Common myeloid progenitor, CD34-positive (primary cell): ENCODE data around the gene ARSG.
"Not testable (repeated sequence)": the region's sequence is repeated elsewhere in the genome, so short reads cannot be mapped to it uniquely, and the experiment has no call there.

ENCODE experiments used
- CTCF ChIA-PET: fragments of 350-600 bp; sonication (Branson Sonifier 250); formaldehyde crosslinking; loops from one replicate; lab custom pipeline; 2021; ENCODE audit warnings: antibody characterized with exemption; lab: Charles Lee
- POLR2A ChIA-PET: fragments of 350-600 bp; sonication (Branson Sonifier 250); formaldehyde crosslinking; loops from one replicate; lab custom pipeline; 2021; ENCODE audit warnings: antibody characterized with exemption; lab: Charles Lee
- DNase-seq, 3 donors: peaks; one replicate each; pipeline versions ENCODE4 v3.0.0 to v3.0.0-alpha.2; 2013
- H3K27ac ChIP-seq, 2 experiments: 1 replicate in 1 of 2; 2 replicates in 1 of 2; pipeline ENCODE4 v1.7.0; 2013; ENCODE audit warnings: inconsistent platforms in 2 of 2, low read length in 2 of 2, mild to moderate bottlenecking in 2 of 2, low read depth in 1 of 2, moderate library complexity in 1 of 2; ENCODE audit not compliant: severe bottlenecking in 2 of 2, insufficient read depth in 1 of 2, poor library complexity in 1 of 2
- H3K27me3 ChIP-seq, 5 experiments: replicated peaks in 2 of 5; 1 replicate in 3 of 5; 2 replicates in 2 of 5; pipeline versions ENCODE4 v1.6.1 to v1.7.0; 2013; ENCODE audit warnings: low read length in 4 of 5, mild to moderate bottlenecking in 2 of 5, moderate library complexity in 2 of 5, inconsistent platforms in 1 of 5; ENCODE audit not compliant: insufficient read depth in 5 of 5, control insufficient read depth in 4 of 5
- H3K36me3 ChIP-seq, 4 experiments: 1 replicate in 2 of 4; 2 replicates in 2 of 4; pipeline versions ENCODE4 v1.6.1 to v1.7.0; 2013; ENCODE audit warnings: low read length in 3 of 4, control low read depth in 1 of 4, mild to moderate bottlenecking in 1 of 4; ENCODE audit not compliant: control insufficient read depth in 4 of 4, insufficient read depth in 4 of 4
- H3K4me1 ChIP-seq, 4 experiments: 1 replicate in 3 of 4; 2 replicates in 1 of 4; pipeline versions ENCODE4 v1.6.1 to v1.7.1; 2013; ENCODE audit warnings: low read length in 3 of 4, mild to moderate bottlenecking in 3 of 4, control low read depth in 1 of 4, inconsistent platforms in 1 of 4, moderate library complexity in 1 of 4; ENCODE audit not compliant: control insufficient read depth in 4 of 4, insufficient read depth in 4 of 4; ENCODE audit errors: control extremely low read depth in 1 of 4
- H3K4me3 ChIP-seq, 7 experiments: 1 replicate in 4 of 7; 2 replicates in 3 of 7; pipeline versions ENCODE4 v1.5.1 to v1.7.0; 2013; ENCODE audit warnings: mild to moderate bottlenecking in 7 of 7, low read length in 6 of 7, moderate library complexity in 6 of 7, inconsistent platforms in 2 of 7, low read depth in 2 of 7, control low read depth in 1 of 7; ENCODE audit not compliant: insufficient read depth in 4 of 7, control insufficient read depth in 1 of 7; ENCODE audit errors: extremely low read depth in 1 of 7
- H3K9me3 ChIP-seq, 5 experiments: 1 replicate in 4 of 5; 2 replicates in 1 of 5; pipeline versions ENCODE4 v1.6.1 to v1.7.1; 2013; ENCODE audit warnings: low read length in 4 of 5, mild to moderate bottlenecking in 2 of 5, inconsistent platforms in 1 of 5, low read depth in 1 of 5, moderate library complexity in 1 of 5; ENCODE audit not compliant: control insufficient read depth in 4 of 5, insufficient read depth in 2 of 5; ENCODE audit errors: control extremely low read depth in 1 of 5
- WGBS: methylation state at CpG from one replicate; pipeline ENCODE4 v1.1.5; 2013; ENCODE audit not compliant: insufficient coverage; 5-methylcytosine and 5-hydroxymethylcytosine counted together

The ARSG gene

DNA sequence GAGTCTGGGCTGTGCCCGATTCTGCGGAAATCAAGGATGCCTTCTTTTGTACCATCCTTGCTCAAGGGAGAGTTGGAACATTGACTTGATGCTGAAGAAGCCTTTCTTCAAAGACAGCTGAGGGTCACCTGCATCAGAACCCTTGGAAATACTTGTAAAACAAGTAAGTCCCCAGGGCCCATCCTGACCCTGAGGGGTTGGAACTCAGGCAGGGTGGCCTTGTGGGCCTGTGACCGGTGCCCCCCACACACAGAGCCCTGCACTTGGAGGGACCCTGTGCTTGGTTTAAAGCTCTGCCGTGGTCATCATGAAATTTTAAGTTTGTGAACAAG, 109.1 kb downstream of the ARSG start:
- Histone ChIP-seq H3K27me3 (peaks cover 0 to 2% (median 0%) of the 10 kb centered on the region in 5 experiments), H3K36me3 (no peaks in the 10 kb centered on the region), H3K9me3 (peaks cover 0 to 1% (median under 1%) of the 10 kb centered on the region in 5 experiments), H3K27ac (no peak overlapping the region), H3K4me3 (no peak overlapping the region), H3K4me1 (peaks cover 0 to 14% (median 6%) of the 10 kb centered on the region in 4 experiments)
- no peak for DNase-seq
- WGBS = 96% methylated on average over 3 of the region's 4 CpGs
- POLR2A ChIA-PET = no interaction called here
- CTCF ChIA-PET = interaction anchor here (0.7 to 6.7 kb wide), 5 partner anchors 46 to 137 kb away, joined by 3 to 49 read pairs (median 4); no protein-coding TSS in a partner anchor

GRCh38 chr17:68401288-68401687, 110.0 kb downstream of the ARSG start:
- 92% methylated on average over 7 of the region's 7 CpGs for WGBS
- Histone ChIP-seq H3K9me3 (peaks cover 0 to 2% (median 0%) of the 10 kb centered on the region in 5 experiments), H3K36me3 (no peaks in the 10 kb centered on the region), H3K4me1 (peaks cover 0 to 14% (median 6%) of the 10 kb centered on the region in 4 experiments), H3K27ac (no peak overlapping the region), H3K27me3 (peaks cover 0 to 2% (median 0%) of the 10 kb centered on the region in 5 experiments), H3K4me3 (no peak overlapping the region)
- ChIA-PET CTCF (interaction anchor here (0.6 to 6.7 kb wide), 5 partner anchors 12 to 375 kb away, joined by 3 to 49 read pairs (median 3); no protein-coding TSS in a partner anchor), POLR2A (no interaction called here)
- no peak for DNase-seq

DNA sequence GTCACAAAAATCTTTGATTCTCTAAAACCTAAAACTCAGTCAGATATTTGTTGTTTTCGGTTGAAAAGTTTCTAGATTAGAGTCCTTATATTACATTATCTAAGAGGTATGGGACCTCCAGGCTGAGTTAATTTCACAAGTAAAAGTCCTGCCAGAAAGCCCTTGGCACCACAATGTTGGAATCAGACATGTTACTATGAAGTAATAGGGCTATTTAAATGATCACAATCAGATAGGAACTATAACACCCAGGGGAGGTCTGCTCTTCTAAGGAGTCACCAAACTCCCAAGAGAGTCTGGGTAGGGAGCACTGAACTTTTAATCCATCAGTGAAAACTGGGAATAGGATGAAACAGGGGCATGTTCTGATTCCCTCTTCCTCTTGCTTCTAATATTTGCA, 111.8 kb downstream of the ARSG start:
- ChIA-PET POLR2A (no interaction called here), CTCF (interaction anchor here (6.7 kb wide), 1 partner anchor 139 kb away, joined by 49 read pairs; no protein-coding TSS in a partner anchor)
- Histone ChIP-seq H3K36me3 (no peaks in the 10 kb centered on the region), H3K27ac (no peak overlapping the region), H3K9me3 (peaks cover 0 to 2% (median 0%) of the 10 kb centered on the region in 5 experiments), H3K4me1 (peaks cover 0 to 7% (median 6%) of the 10 kb centered on the region in 4 experiments), H3K4me3 (no peak overlapping the region), H3K27me3 (peaks cover 0 to 2% (median 0%) of the 10 kb centered on the region in 5 experiments)
- DNase-seq = no peak
- WGBS = no CpG with 5 or more reads among the region's 1 CpG

DNA sequence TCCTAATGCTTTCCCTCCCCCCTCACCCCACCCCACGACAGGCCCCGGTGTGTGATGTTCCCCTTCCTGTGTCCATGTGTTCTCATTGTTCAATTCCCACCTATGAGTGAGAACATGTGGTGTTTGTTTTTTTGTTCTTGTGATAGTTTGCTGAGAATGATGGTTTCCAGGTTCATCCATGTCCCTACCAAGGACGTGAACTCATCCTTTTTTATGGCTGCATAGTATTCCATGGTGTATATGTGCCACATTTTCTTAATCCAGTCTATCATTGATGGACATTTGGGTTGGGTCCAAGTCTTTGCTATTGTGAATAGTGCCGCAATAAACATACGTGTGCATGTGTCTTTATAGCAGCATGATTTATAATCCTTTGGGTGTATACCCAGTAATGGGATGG, 112.5 kb downstream of the ARSG start:
- CTCF ChIA-PET, POLR2A ChIA-PET, H3K9me3 ChIP-seq, DNase-seq, H3K27ac ChIP-seq, H3K4me3 ChIP-seq, H3K36me3 ChIP-seq, H3K4me1 ChIP-seq, H3K27me3 ChIP-seq: not testable (repeated sequence)
- no CpG with 5 or more reads among the region's 5 CpGs for WGBS

GRCh38 chr17:68407656-68408055, 116.4 kb downstream of the ARSG start:
- 92% methylated on average over 1 of the region's 1 CpG for WGBS
- not testable (repeated sequence) for H3K9me3 ChIP-seq
- CTCF ChIA-PET = interaction anchor here (0.6 to 1.2 kb wide), 2 partner anchors 9 to 24 kb away, joined by 4 read pairs; no protein-coding TSS in a partner anchor

GRCh38 chr17:68413597-68414560, 122.6 kb downstream of the ARSG start:
- H3K4me1 ChIP-seq, H3K27ac ChIP-seq, H3K27me3 ChIP-seq, POLR2A ChIA-PET, H3K36me3 ChIP-seq, H3K9me3 ChIP-seq: not testable (repeated sequence)
- CTCF ChIA-PET = interaction anchor here (1.4 to 4.6 kb wide), 2 partner anchors 15 to 17 kb away, joined by 4 to 13 read pairs; no protein-coding TSS in a partner anchor
- H3K4me3 ChIP-seq = peak overlapping the region in 6 of 7 experiments; percentile 26 to 66 (median 51)
- 0% methylated on average over 16 of the region's 34 CpGs for WGBS
- peak; percentile 43 to 82 (median 79) for DNase-seq

More at GRCh38 chr17:68407656-68408055, 116.4 kb downstream of the ARSG start:
- POLR2A ChIA-PET, H3K27ac ChIP-seq, H3K4me3 ChIP-seq, H3K27me3 ChIP-seq, H3K4me1 ChIP-seq, H3K36me3 ChIP-seq, DNase-seq: not testable (repeated sequence)

DNA sequence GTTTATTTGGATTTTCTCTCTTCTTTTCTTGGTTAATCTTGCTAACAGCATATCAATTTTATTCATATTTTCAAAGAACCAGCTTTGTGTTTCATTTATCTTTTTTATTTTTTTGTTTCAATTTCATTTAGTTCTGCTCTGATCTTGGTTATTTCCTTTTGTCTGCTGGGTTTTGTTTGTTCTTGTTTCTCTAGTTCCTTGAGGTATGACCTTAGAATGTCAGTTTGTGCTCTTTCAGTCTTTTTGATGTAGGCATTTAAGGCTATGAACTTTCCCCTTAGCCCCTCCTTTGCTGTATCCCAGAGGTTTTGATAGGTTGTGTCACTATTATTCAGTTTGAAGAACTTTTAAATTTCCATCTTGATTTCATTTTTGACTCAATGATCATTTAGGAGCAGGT, 123.6 kb downstream of the ARSG start:
- H3K36me3 ChIP-seq, H3K27me3 ChIP-seq, POLR2A ChIA-PET, H3K27ac ChIP-seq, H3K4me3 ChIP-seq, H3K9me3 ChIP-seq, DNase-seq, H3K4me1 ChIP-seq: not testable (repeated sequence)
- CTCF ChIA-PET = interaction anchor here (1.8 to 4.6 kb wide), 2 partner anchors 16 to 20 kb away, joined by 4 to 13 read pairs; no protein-coding TSS in a partner anchor
